ENCODE data around the gene EPSTI1.

- TF ChIP-seq CTCF (IDR thresholded peaks at IDR 0.05): no peak
- TF ChIP-seq POLR2AphosphoS5 (IDR thresholded peaks at IDR 0.05; ENCODE audit: low read depth, low read length): no peak
- TF ChIP-seq, protein P1, sequence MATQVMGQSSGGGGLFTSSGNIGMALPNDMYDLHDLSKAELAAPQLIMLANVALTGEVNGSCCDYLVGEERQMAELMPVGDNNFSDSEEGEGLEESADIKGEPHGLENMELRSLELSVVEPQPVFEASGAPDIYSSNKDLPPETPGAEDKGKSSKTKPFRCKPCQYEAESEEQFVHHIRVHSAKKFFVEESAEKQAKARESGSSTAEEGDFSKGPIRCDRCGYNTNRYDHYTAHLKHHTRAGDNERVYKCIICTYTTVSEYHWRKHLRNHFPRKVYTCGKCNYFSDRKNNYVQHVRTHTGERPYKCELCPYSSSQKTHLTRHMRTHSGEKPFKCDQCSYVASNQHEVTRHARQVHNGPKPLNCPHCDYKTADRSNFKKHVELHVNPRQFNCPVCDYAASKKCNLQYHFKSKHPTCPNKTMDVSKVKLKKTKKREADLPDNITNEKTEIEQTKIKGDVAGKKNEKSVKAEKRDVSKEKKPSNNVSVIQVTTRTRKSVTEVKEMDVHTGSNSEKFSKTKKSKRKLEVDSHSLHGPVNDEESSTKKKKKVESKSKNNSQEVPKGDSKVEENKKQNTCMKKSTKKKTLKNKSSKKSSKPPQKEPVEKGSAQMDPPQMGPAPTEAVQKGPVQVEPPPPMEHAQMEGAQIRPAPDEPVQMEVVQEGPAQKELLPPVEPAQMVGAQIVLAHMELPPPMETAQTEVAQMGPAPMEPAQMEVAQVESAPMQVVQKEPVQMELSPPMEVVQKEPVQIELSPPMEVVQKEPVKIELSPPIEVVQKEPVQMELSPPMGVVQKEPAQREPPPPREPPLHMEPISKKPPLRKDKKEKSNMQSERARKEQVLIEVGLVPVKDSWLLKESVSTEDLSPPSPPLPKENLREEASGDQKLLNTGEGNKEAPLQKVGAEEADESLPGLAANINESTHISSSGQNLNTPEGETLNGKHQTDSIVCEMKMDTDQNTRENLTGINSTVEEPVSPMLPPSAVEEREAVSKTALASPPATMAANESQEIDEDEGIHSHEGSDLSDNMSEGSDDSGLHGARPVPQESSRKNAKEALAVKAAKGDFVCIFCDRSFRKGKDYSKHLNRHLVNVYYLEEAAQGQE (IDR thresholded peaks at IDR 0.05; ENCODE audit: insufficient read depth in 1 of 2, low read depth in 2 of 2, low read length in 1 of 2): no peak
- no peak for TF ChIP-seq TCF7L2 (IDR thresholded peaks at IDR 0.05; ENCODE audit: low read depth, low read length)
- no peak for TF ChIP-seq SIN3A (IDR thresholded peaks at IDR 0.05; ENCODE audit: borderline replicate concordance, insufficient read depth, low read depth, low read length)
These were observed 126.3 kb downstream of the EPSTI1 start for GRCh38 chr13:42865768-42866102.
